Endothelial cell of umbilical vein (primary cell): ENCODE results near the gene CACNB3.

Source experiments
- EZH2 ChIP-seq: IDR thresholded peaks from 2 replicates; pipeline ENCODE4 v1.6.1; 2012; ENCODE audit warnings: borderline replicate concordance, low read depth, mild to moderate bottlenecking, moderate library complexity, low read length, inconsistent platforms; ENCODE audit not compliant: severe bottlenecking
- JUN ChIP-seq: IDR thresholded peaks from 2 replicates; pipeline ENCODE4 v1.6.1; 2011; ENCODE audit warnings: borderline replicate concordance, low read depth; ENCODE audit not compliant: insufficient read length, insufficient read depth
- MYC ChIP-seq: IDR thresholded peaks from one replicate; pipeline ENCODE4 v1.6.1; 2011; ENCODE audit warnings: mild to moderate bottlenecking, low read depth, low read length
- POLR2A ChIP-seq: IDR thresholded peaks from 2 replicates; pipeline ENCODE4 v1.6.1; 2012; ENCODE audit warnings: low read depth, mild to moderate bottlenecking, control low read depth, low read length
- POLR2AphosphoS5 ChIP-seq: IDR thresholded peaks from 2 replicates; pipeline ENCODE4 v1.6.1; 2012; ENCODE audit warnings: low read depth, mild to moderate bottlenecking, control low read depth, low read length, moderate library complexity; ENCODE audit not compliant: insufficient read depth
- TF ChIP-seq, protein P1 (sequence below): IDR thresholded peaks from 2 replicates; pipeline ENCODE4 v1.6.1; 2011; ENCODE audit not compliant: insufficient read depth, insufficient read length
- TF ChIP-seq, protein P2 (sequence below), 2 donors: IDR thresholded peaks; 1 replicate in 1 of 2; 2 replicates in 1 of 2; pipeline ENCODE4 v1.5.1; 2011; ENCODE audit warnings: low read length in 2 of 2, mild to moderate bottlenecking in 2 of 2, moderate library complexity in 2 of 2, control low read depth in 1 of 2, inconsistent platforms in 1 of 2, low read depth in 1 of 2; ENCODE audit not compliant: insufficient read depth in 1 of 2; ENCODE audit errors: extremely low read depth in 1 of 2

DNA sequence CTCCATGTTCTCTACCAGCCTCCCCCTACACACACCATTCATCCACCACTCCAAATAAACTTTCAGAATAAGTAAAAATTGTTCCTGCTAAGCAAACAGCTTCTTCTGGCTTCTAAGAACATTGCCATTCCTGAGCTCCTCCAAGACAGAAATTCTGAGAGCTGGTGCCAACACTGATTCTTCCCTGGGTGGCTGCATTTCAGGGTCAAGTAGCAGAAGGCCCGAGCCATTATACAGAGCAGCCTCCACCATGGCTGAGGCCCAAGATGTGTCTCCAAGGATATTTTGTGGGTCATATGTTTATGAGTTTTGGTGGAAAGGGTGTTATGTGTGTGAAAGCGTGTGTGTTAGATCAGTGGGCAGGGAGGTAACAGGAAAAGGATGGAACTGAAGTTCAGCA, 50.9 kb downstream of the CACNB3 start:
- TF ChIP-seq, protein P1, sequence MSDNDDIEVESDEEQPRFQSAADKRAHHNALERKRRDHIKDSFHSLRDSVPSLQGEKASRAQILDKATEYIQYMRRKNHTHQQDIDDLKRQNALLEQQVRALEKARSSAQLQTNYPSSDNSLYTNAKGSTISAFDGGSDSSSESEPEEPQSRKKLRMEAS: no peak
- no peak for TF ChIP-seq POLR2AphosphoS5
- TF ChIP-seq, protein P2, sequence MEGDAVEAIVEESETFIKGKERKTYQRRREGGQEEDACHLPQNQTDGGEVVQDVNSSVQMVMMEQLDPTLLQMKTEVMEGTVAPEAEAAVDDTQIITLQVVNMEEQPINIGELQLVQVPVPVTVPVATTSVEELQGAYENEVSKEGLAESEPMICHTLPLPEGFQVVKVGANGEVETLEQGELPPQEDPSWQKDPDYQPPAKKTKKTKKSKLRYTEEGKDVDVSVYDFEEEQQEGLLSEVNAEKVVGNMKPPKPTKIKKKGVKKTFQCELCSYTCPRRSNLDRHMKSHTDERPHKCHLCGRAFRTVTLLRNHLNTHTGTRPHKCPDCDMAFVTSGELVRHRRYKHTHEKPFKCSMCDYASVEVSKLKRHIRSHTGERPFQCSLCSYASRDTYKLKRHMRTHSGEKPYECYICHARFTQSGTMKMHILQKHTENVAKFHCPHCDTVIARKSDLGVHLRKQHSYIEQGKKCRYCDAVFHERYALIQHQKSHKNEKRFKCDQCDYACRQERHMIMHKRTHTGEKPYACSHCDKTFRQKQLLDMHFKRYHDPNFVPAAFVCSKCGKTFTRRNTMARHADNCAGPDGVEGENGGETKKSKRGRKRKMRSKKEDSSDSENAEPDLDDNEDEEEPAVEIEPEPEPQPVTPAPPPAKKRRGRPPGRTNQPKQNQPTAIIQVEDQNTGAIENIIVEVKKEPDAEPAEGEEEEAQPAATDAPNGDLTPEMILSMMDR (IDR thresholded peaks at IDR 0.05; ENCODE audit: extremely low read depth in 1 of 2, insufficient read depth in 1 of 2, low read depth in 1 of 2, low read length in 2 of 2): no peak
- TF ChIP-seq JUN: no peak
- no peak for TF ChIP-seq POLR2A
- TF ChIP-seq EZH2: no peak
- TF ChIP-seq MYC: no peak
